Prostate gland (tissue), 2 donors: ENCODE results near the gene FMNL3.

Experiments
- POLR2A ChIP-seq: fragments of 450-650 bp; IDR thresholded peaks from one replicate; pipeline ENCODE4 v1.6.1; 2016; ENCODE audit warnings: antibody characterized with exemption, mild to moderate bottlenecking
- TF ChIP-seq, protein P1 (sequence below), 4 experiments: fragments of 200-600 bp in 2 of 4; fragments of 450-650 bp in 2 of 4; sonication (generic) in 2 of 4; IDR thresholded peaks; 1 replicate in 3 of 4; 2 replicates in 1 of 4; pipeline ENCODE4 v1.5.1; 2016 to 2019; ENCODE audit warnings: antibody characterized with exemption in 4 of 4, mild to moderate bottlenecking in 2 of 4, moderate library complexity in 2 of 4

GRCh38 chr12:49641748-49642369, 65.3 kb downstream of the FMNL3 start:
- TF ChIP-seq, protein P1, sequence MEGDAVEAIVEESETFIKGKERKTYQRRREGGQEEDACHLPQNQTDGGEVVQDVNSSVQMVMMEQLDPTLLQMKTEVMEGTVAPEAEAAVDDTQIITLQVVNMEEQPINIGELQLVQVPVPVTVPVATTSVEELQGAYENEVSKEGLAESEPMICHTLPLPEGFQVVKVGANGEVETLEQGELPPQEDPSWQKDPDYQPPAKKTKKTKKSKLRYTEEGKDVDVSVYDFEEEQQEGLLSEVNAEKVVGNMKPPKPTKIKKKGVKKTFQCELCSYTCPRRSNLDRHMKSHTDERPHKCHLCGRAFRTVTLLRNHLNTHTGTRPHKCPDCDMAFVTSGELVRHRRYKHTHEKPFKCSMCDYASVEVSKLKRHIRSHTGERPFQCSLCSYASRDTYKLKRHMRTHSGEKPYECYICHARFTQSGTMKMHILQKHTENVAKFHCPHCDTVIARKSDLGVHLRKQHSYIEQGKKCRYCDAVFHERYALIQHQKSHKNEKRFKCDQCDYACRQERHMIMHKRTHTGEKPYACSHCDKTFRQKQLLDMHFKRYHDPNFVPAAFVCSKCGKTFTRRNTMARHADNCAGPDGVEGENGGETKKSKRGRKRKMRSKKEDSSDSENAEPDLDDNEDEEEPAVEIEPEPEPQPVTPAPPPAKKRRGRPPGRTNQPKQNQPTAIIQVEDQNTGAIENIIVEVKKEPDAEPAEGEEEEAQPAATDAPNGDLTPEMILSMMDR (IDR thresholded peaks at IDR 0.05), result no peak
- no peak for TF ChIP-seq POLR2A
